A549 (cell line): ENCODE results near the gene DTX1. TPM values are rescaled to one million over a fixed set of nuclear protein-coding genes. Genes with fewer than 3 reads are reported as not detected.

Experiments used
- ATAC-seq, 2 experiments: fragments of 200-7000 bp in 1 of 2; fragments of >200 bp in 1 of 2; cut with Nextera tagmentation in 1 of 2; cut with Tn5 transposase in 1 of 2; 3 replicates each; pipeline versions ENCODE4 v1.8.0 to v1.9.1; 2018 to 2020; ENCODE audit warnings: mild to moderate bottlenecking in 1 of 2, moderate library complexity in 1 of 2
- CTCF ChIA-PET: fragments of 300-600 bp; sonication (Branson Sonifier 250); formaldehyde crosslinking; extraction: SDS; loops from one replicate; lab custom pipeline; 2021; ENCODE audit warnings: antibody characterized with exemption, inconsistent platforms; lab: Yijun Ruan, JAX
- POLR2A ChIA-PET: fragments of 350-600 bp; formaldehyde crosslinking; extraction: SDS; loops from one replicate; lab custom pipeline; 2021; ENCODE audit warnings: antibody characterized with exemption, inconsistent platforms; lab: Yijun Ruan, JAX
- DNase-seq, 2 experiments: peaks; one replicate each; pipeline versions ENCODE4 v3.0.0 to v3.0.0-alpha.2; 2011 to 2016; ENCODE audit warnings: low read depth in 1 of 2, low spot score in 1 of 2
- FAIRE-seq: peaks from 2 replicates; lab custom pipeline; 2011; peaks lifted over from hg19 to GRCh38; lab: Jason Lieb, UNC
- H3K27ac ChIP-seq, 2 experiments: fragments of >200 bp; sonication (Bioruptor Twin); formaldehyde crosslinking; 3 replicates each; pipeline ENCODE4 v1.5.1; 2016 to 2017
- H3K4me1 ChIP-seq: fragments of >200 bp; sonication (Bioruptor Twin); formaldehyde crosslinking; 3 replicates; pipeline ENCODE4 v1.6.1; 2016
- H3K4me2 ChIP-seq: fragments of >200 bp; sonication (Bioruptor Twin); formaldehyde crosslinking; 3 replicates; pipeline ENCODE4 v1.6.1; 2016
- H3K4me3 ChIP-seq: fragments of >200 bp; sonication (Bioruptor Twin); formaldehyde crosslinking; 3 replicates; pipeline ENCODE4 v1.5.1; 2016
- H3K9me3 ChIP-seq: fragments of >200 bp; sonication (Bioruptor Twin); formaldehyde crosslinking; 3 replicates; pipeline ENCODE4 v1.6.1; 2016
- CBX2 ChIP-seq: fragments of 200-600 bp; sonication (generic); IDR thresholded peaks from 2 replicates; pipeline ENCODE4 v1.6.1; 2016; ENCODE audit warnings: low read depth, mild to moderate bottlenecking, borderline replicate concordance
- CEBPB ChIP-seq, 2 experiments: fragments of >200 bp in 1 of 2; sonication (Bioruptor Twin) in 1 of 2; formaldehyde crosslinking in 1 of 2; IDR thresholded peaks; 2 replicates each; pipeline ENCODE4 v1.6.1; 2012 to 2016
- EHF ChIP-seq: fragments of 250-450 bp; sonication (Bioruptor Pico); IDR thresholded peaks from 2 replicates; pipeline ENCODE4 v1.5.0; 2020; ENCODE audit warnings: mild to moderate bottlenecking
- HDAC2 ChIP-seq: fragments of 200-600 bp; sonication (generic); IDR thresholded peaks from 2 replicates; pipeline ENCODE4 v1.6.1; 2016
- HOXB5 ChIP-seq: fragments of 250-450 bp; sonication (Bioruptor Pico); IDR thresholded peaks from 2 replicates; pipeline ENCODE4 v1.5.0; 2020; ENCODE audit warnings: mild to moderate bottlenecking, moderate library complexity
- JUNB ChIP-seq: fragments of >200 bp; sonication (Bioruptor Twin); formaldehyde crosslinking; IDR thresholded peaks from 2 replicates; pipeline ENCODE4 v1.6.1; 2016
- KDM1A ChIP-seq: fragments of 200-600 bp; sonication (generic); IDR thresholded peaks from 2 replicates; pipeline ENCODE4 v1.6.1; 2016; ENCODE audit warnings: low read depth, mild to moderate bottlenecking
- KDM5A ChIP-seq: fragments of 200-600 bp; sonication (generic); IDR thresholded peaks from 2 replicates; pipeline ENCODE4 v1.6.1; 2016; ENCODE audit warnings: antibody characterized with exemption, mild to moderate bottlenecking
- MYC ChIP-seq: IDR thresholded peaks from 2 replicates; pipeline ENCODE4 v1.6.1; 2012; ENCODE audit warnings: mild to moderate bottlenecking, inconsistent platforms, low read length, improper control_type of control experiment, borderline replicate concordance
- POLR2AphosphoS2 ChIP-seq: conservative IDR thresholded peaks from 2 replicates; pipeline ENCODE4 v1.6.1; 2012; ENCODE audit warnings: low read length, improper control_type of control experiment, inconsistent platforms
- RAD21 ChIP-seq, 2 experiments: fragments of >200 bp in 1 of 2; sonication (Bioruptor Twin) in 1 of 2; formaldehyde crosslinking in 1 of 2; IDR thresholded peaks in 1 of 2; conservative IDR thresholded peaks in 1 of 2; 2 replicates in 1 of 2; 3 replicates in 1 of 2; pipeline ENCODE4 v1.6.1; 2012 to 2018; ENCODE audit warnings: inconsistent platforms in 1 of 2
- RARB ChIP-seq: fragments of 250-450 bp; sonication (Bioruptor Pico); IDR thresholded peaks from 2 replicates; pipeline ENCODE4 v1.8.0; 2021; ENCODE audit warnings: mild to moderate bottlenecking, moderate library complexity
- SREBF2 ChIP-seq: fragments of 450-650 bp; IDR thresholded peaks from 2 replicates; pipeline ENCODE4 v1.6.1; 2014; ENCODE audit warnings: mild to moderate bottlenecking, moderate library complexity
- ZC3H11A ChIP-seq: fragments of 450-650 bp; IDR thresholded peaks from 2 replicates; pipeline ENCODE4 v1.6.1; 2014; ENCODE audit warnings: antibody characterized with exemption, mild to moderate bottlenecking
- ZNF302 ChIP-seq: fragments of 250-450 bp; sonication (Bioruptor Pico); IDR thresholded peaks from 2 replicates; pipeline ENCODE4 v1.9.0; 2021; ENCODE audit warnings: inconsistent platforms, mild to moderate bottlenecking, moderate library complexity
- WGBS: methylation state at CpG from one replicate; pipeline ENCODE4 v1.1.6; 2017; ENCODE audit errors: missing lambda C conversion rate; 5-methylcytosine and 5-hydroxymethylcytosine counted together
- polyA plus RNA-seq, 4 experiments: library from polyadenylated mRNA; depleted of rRNA in 3 of 4; stranded (reverse); fragments of >200 nt; fragmentation: RNase III in 1 of 4; extraction: RNeasy Plus Mini Kit Qiagen cat#74134 plus additional on column Dnase treatment in 1 of 4; gene quantifications; 2 replicates in 3 of 4; 3 replicates in 1 of 4; pipeline ENCODE4 v1.2.3, GENCODE V29; 2011 to 2017
- TF ChIP-seq, protein P1 (sequence below): fragments of 200-600 bp; sonication (generic); IDR thresholded peaks from 2 replicates; pipeline ENCODE4 v1.6.1; 2016; ENCODE audit warnings: antibody characterized with exemption, mild to moderate bottlenecking, moderate library complexity
- TF ChIP-seq, protein P2 (sequence below): IDR thresholded peaks from 2 replicates; pipeline ENCODE4 v1.6.1; 2012
- TF ChIP-seq, protein P3 (sequence below): fragments of >200 bp; sonication (Bioruptor Twin); formaldehyde crosslinking; IDR thresholded peaks from 3 replicates; pipeline ENCODE4 v1.5.1; 2016
- TF ChIP-seq, protein P4 (sequence below): fragments of 250-450 bp; sonication (Bioruptor Pico); IDR thresholded peaks from 2 replicates; pipeline ENCODE4 v1.5.0; 2020; ENCODE audit warnings: low read depth, mild to moderate bottlenecking, moderate library complexity

The DTX1 gene
- polyA plus RNA-seq, 2 of the 4 experiments (the other 2 are of a cell fraction): 0.28 to 0.37 TPM

DNA sequence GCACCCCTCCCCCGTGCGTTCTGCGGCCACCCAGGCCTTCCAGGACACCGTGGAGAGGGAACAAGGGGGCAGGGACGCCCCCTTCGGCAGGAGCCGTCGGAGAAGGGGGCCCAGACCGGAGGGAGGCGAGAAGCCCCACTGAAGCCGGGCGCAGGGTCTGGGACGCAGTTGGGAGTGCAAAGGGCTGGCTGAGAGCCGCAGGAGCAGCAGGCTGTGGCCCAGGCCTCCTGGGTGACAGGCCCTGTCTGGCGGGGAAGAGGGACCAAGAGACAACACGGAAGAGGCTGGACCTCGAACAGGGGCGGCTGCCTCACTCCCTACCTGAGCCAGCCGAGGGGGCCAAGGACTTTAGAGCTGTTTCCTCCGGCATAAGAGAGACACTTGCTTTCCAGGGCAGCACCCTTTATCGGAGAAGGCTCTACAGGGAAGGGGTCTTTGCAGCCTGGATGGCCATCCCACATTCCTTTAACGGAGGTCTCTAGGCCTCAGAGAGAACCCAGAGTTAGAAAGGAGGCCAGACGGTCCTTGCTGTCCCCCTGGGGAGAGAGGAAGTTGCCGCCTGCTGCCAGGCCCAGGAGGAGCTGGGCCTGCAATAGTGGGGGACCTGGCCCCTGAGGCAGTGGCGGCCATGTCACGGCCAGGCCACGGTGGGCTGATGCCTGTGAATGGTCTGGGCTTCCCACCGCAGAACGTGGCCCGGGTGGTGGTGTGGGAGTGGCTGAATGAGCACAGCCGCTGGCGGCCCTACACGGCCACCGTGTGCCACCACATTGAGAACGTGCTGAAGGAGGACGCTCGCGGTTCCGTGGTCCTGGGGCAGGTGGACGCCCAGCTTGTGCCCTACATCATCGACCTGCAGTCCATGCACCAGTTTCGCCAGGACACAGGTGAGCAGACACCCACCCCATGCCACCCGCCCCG, 1.3 kb downstream of the DTX1 start:
- peak overlapping the region; percentile 95 for H3K4me2 ChIP-seq
- H3K4me1 ChIP-seq: 0 out of 3 replicates have a peak, but pooled peaks cover 6% of the 10 kb centered on the region
- FAIRE-seq (no peak), ATAC-seq (peak in 1 of 2 experiments; percentile 11; a peak in 2 of 6 replicates), DNase-seq (no peak)
- peak overlapping the region; percentile 56; the same call in 1 of the 3 replicates for H3K4me3 ChIP-seq
- WGBS: 79% methylated on average over 40 of the region's 44 CpGs
- POLR2A ChIA-PET: no interaction called here
- no peak for TF ChIP-seq CBX2
- TF ChIP-seq MYC: no peak
- no peak for TF ChIP-seq RARB (CRISPR knock-in tag)
- no peak for TF ChIP-seq RAD21 (conservative IDR thresholded peaks at IDR 0.05 in 1 of 2, IDR thresholded peaks at IDR 0.05 in 1 of 2)
- no peak for TF ChIP-seq ZNF302 (CRISPR knock-in tag)
- no peak for TF ChIP-seq JUNB
- TF ChIP-seq, protein P1, sequence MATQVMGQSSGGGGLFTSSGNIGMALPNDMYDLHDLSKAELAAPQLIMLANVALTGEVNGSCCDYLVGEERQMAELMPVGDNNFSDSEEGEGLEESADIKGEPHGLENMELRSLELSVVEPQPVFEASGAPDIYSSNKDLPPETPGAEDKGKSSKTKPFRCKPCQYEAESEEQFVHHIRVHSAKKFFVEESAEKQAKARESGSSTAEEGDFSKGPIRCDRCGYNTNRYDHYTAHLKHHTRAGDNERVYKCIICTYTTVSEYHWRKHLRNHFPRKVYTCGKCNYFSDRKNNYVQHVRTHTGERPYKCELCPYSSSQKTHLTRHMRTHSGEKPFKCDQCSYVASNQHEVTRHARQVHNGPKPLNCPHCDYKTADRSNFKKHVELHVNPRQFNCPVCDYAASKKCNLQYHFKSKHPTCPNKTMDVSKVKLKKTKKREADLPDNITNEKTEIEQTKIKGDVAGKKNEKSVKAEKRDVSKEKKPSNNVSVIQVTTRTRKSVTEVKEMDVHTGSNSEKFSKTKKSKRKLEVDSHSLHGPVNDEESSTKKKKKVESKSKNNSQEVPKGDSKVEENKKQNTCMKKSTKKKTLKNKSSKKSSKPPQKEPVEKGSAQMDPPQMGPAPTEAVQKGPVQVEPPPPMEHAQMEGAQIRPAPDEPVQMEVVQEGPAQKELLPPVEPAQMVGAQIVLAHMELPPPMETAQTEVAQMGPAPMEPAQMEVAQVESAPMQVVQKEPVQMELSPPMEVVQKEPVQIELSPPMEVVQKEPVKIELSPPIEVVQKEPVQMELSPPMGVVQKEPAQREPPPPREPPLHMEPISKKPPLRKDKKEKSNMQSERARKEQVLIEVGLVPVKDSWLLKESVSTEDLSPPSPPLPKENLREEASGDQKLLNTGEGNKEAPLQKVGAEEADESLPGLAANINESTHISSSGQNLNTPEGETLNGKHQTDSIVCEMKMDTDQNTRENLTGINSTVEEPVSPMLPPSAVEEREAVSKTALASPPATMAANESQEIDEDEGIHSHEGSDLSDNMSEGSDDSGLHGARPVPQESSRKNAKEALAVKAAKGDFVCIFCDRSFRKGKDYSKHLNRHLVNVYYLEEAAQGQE: no peak
- CTCF ChIA-PET: interaction anchor here (1.0 to 2.7 kb wide), 3 partner anchors 9 to 28 kb away, joined by 3 to 8 read pairs (median 8); no protein-coding TSS in a partner anchor
- no peaks in the 10 kb centered on the region for H3K9me3 ChIP-seq
- no peak overlapping the region for H3K27ac ChIP-seq

DNA sequence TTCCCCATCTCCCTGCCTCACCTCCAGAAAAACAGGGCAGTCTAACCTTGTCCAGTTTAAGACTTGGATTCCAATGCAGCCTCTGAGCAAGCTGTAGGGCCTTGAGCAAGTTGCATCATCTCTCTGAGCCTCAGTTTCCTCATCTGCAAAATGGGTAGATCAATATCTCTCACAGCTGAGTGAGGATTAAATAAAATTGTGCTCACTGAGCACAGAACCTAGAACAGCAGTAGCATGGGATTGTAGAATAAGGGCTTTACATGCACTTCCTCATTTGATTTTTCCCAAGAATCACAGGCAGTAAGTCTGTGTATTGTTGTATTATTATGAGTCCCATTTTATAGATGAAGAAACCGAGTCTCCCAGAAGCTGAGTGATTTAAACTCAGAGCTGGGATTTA, 2.0 kb downstream of the DTX1 start:
- TF ChIP-seq KDM1A (0 out of 2 replicates have a peak, but pooled peaks have one; percentile 33), POLR2AphosphoS2 (no peak)
- TF ChIP-seq, protein P2, sequence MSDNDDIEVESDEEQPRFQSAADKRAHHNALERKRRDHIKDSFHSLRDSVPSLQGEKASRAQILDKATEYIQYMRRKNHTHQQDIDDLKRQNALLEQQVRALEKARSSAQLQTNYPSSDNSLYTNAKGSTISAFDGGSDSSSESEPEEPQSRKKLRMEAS: no peak
- Histone ChIP-seq H3K4me1 (0 out of 3 replicates have a peak, but pooled peaks cover 6% of the 10 kb centered on the region), H3K4me3 (no peak overlapping the region), H3K9me3 (no peaks in the 10 kb centered on the region), H3K27ac (no peak overlapping the region), H3K4me2 (no peak overlapping the region)
- POLR2A ChIA-PET: no interaction called here
- CTCF ChIA-PET: interaction anchor here (1.0 to 2.7 kb wide), 3 partner anchors 10 to 29 kb away, joined by 3 to 8 read pairs (median 8); no protein-coding TSS in a partner anchor
- DNase-seq (no peak), FAIRE-seq (no peak), ATAC-seq (no peak)
- WGBS: 58% methylated on average over 1 of the region's 1 CpG

DNA sequence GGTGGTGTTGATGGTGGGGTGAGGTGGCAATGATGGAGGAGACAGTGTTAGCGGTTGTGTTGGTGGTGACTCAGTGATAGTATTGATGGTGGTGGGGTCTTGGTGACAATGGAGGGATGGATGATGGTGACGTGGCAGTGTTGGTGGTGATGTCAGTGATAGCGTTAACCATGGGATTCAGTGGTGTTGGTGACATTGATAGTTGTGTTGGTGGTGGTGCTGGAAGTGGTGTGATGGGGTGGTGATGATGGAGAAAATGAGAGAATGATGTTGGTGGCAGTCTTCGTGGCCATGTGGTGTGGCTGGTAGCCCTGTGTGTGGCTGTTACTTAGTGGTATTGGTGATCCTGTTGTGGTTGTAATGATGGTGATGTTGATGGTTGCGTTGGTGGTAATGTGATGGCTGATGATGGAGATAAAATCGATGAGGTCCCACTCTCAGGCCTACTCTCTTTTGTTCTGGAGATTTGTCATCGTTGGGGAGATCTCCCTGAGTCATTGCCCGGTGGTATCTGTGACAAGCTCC, 2.6 kb downstream of the DTX1 start:
- no peak overlapping the region for H3K4me2 ChIP-seq
- H3K4me3 ChIP-seq: no peak overlapping the region
- 0 out of 3 replicates have a peak, but pooled peaks cover 6% of the 10 kb centered on the region for H3K4me1 ChIP-seq
- TF ChIP-seq, protein P3, sequence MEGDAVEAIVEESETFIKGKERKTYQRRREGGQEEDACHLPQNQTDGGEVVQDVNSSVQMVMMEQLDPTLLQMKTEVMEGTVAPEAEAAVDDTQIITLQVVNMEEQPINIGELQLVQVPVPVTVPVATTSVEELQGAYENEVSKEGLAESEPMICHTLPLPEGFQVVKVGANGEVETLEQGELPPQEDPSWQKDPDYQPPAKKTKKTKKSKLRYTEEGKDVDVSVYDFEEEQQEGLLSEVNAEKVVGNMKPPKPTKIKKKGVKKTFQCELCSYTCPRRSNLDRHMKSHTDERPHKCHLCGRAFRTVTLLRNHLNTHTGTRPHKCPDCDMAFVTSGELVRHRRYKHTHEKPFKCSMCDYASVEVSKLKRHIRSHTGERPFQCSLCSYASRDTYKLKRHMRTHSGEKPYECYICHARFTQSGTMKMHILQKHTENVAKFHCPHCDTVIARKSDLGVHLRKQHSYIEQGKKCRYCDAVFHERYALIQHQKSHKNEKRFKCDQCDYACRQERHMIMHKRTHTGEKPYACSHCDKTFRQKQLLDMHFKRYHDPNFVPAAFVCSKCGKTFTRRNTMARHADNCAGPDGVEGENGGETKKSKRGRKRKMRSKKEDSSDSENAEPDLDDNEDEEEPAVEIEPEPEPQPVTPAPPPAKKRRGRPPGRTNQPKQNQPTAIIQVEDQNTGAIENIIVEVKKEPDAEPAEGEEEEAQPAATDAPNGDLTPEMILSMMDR: no peak
- TF ChIP-seq HDAC2 (no peak), POLR2AphosphoS2 (no peak), MYC (no peak), ZNF302 (CRISPR knock-in tag) (no peak), HOXB5 (CRISPR knock-in tag) (no peak), ZC3H11A (no peak), KDM5A (no peak), SREBF2 (no peak), CEBPB (IDR thresholded peaks at IDR 0.05) (no peak), EHF (CRISPR knock-in tag) (no peak)
- TF ChIP-seq, protein P4, sequence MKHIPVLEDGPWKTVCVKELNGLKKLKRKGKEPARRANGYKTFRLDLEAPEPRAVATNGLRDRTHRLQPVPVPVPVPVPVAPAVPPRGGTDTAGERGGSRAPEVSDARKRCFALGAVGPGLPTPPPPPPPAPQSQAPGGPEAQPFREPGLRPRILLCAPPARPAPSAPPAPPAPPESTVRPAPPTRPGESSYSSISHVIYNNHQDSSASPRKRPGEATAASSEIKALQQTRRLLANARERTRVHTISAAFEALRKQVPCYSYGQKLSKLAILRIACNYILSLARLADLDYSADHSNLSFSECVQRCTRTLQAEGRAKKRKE: no peak
- H3K27ac ChIP-seq: no peak overlapping the region
- CTCF ChIA-PET: interaction anchor here (1.0 to 2.7 kb wide), 3 partner anchors 10 to 29 kb away, joined by 3 to 8 read pairs (median 3); no protein-coding TSS in a partner anchor
- WGBS: 66% methylated on average over 8 of the region's 8 CpGs
- DNase-seq (no peak), FAIRE-seq (no peak), ATAC-seq (no peak)
- POLR2A ChIA-PET: no interaction called here
- no peaks in the 10 kb centered on the region for H3K9me3 ChIP-seq
